ENCODE results near the gene MFSD12. TPM values are rescaled to one million over a fixed set of nuclear protein-coding genes. Genes with fewer than 3 reads are reported as not detected.

Gene MFSD12
- total and polyA plus RNA-seq, 2 of the 8 experiments (the other 6 are each of a cell fraction or from before 2014, with no cell fraction given), result 59.6 to 71.3 TPM

GRCh38 chr19:3523361-3524077 lies 33.9 kb downstream of the MFSD12 start:
- no peak overlapping the region for H4K5ac ChIP-seq (ENCODE audit: insufficient read length, low read depth, low read length)
- H4K91ac ChIP-seq (replicated peaks; ENCODE audit: insufficient read length, low read length), result no peak overlapping the region
- H2BK12ac ChIP-seq (ENCODE audit: low read depth, low read length), result no peak overlapping the region
- H3K23ac ChIP-seq (ENCODE audit: insufficient read length), result no peak overlapping the region
- no peak overlapping the region for H2BK120ac ChIP-seq (replicated peaks; ENCODE audit: low read depth, low read length)
- no peak overlapping the region for H2AFZ ChIP-seq (ENCODE audit: low read length)
- 83% methylated on average over 21 of the region's 21 CpGs; no CpG with 5 or more reads in 1 of the 2 experiments for WGBS, 2 experiments (ENCODE audit: extremely low coverage in 1 of 2, insufficient coverage in 1 of 2, insufficient read length in 1 of 2, insufficient replicate concordance in 2 of 2, low coverage in 1 of 2, low lambda C conversion rate in 2 of 2, missing lambda C conversion rate in 1 of 2)
- no peak overlapping the region for H2AK5ac ChIP-seq (ENCODE audit: low read depth, low read length)
- no peak overlapping the region for H3K27ac ChIP-seq (ENCODE audit: low read depth, low read length)
- ChIA-PET POLR2A (ENCODE audit: partially characterized antibody) (no interaction called here), CTCF (ENCODE audit: partially characterized antibody) (interaction anchor here (0.5 to 4.7 kb wide), 4 partner anchors 10 to 31 kb away, joined by 3 to 15 read pairs (median 4); no protein-coding TSS in a partner anchor)
- no peaks in the 10 kb centered on the region for H3K27me3 ChIP-seq (replicated peaks in 1 of 4; ENCODE audit: control insufficient read depth in 3 of 4, extremely low read depth in 1 of 4, insufficient read depth in 3 of 4, low read length in 3 of 4)
- FAIRE-seq (no peak), DNase-seq (ENCODE audit: low read depth in 1 of 2, low spot score in 2 of 2) (no peak)
- no peaks in the 10 kb centered on the region; the same call in 1 of the 2 replicates for H3K79me1 ChIP-seq (ENCODE audit: low read depth, low read length)
- H4K8ac ChIP-seq (ENCODE audit: extremely low read depth, insufficient read depth, low read length), result peak overlapping the region; percentile 25; the same call in 1 of the 2 replicates
- no peak overlapping the region for H2BK5ac ChIP-seq (ENCODE audit: low read depth, low read length)
- no peak overlapping the region for H3K4ac ChIP-seq (replicated peaks; ENCODE audit: insufficient read length, low read depth, low read length)
- H2BK15ac ChIP-seq (ENCODE audit: low read length), result no peak overlapping the region
- no peak overlapping the region for H3K18ac ChIP-seq (ENCODE audit: extremely low read depth, low read length)
- H3K14ac ChIP-seq (ENCODE audit: insufficient read length), result no peak overlapping the region
- H3K4me1 ChIP-seq (replicated peaks in 1 of 4; ENCODE audit: control insufficient read depth in 3 of 4, insufficient read depth in 4 of 4, low read length in 3 of 4), result peaks cover 0 to 24% (median 14%) of the 10 kb centered on the region in 4 experiments; a peak in 6 of 7 replicates
- H3K23me2 ChIP-seq (ENCODE audit: low read depth, low read length), result no peaks in the 10 kb centered on the region; the same call in 1 of the 2 replicates
- peaks cover 0 to 11% (median 3%) of the 10 kb centered on the region in 4 experiments; a peak in 4 of 8 replicates for H3K36me3 ChIP-seq (ENCODE audit: control insufficient read depth in 2 of 4, insufficient read depth in 4 of 4, low read length in 3 of 4)
- peaks cover 0 to 14% of the 10 kb centered on the region in 2 experiments for H4K20me1 ChIP-seq (replicated peaks in 1 of 2; ENCODE audit: control insufficient read depth in 1 of 2, insufficient read depth in 2 of 2, low read length in 2 of 2)
- H3K56ac ChIP-seq (replicated peaks; ENCODE audit: insufficient read length, low read depth, low read length), result no peak overlapping the region
- no peak overlapping the region for H2BK20ac ChIP-seq (ENCODE audit: low read length)
- no peaks in the 10 kb centered on the region for H3K9me3 ChIP-seq (ENCODE audit: insufficient read depth in 2 of 2, low read depth in 1 of 2, low read length in 1 of 2)
- H3K79me2 ChIP-seq (ENCODE audit: control insufficient read depth in 1 of 2, insufficient read depth in 2 of 2, low read length in 2 of 2), result peaks cover 0 to 29% of the 10 kb centered on the region in 2 experiments; a peak in 3 of 4 replicates
- H3K4me2 ChIP-seq (ENCODE audit: insufficient read depth in 1 of 2, low read depth in 2 of 2, low read length in 2 of 2), result no peak overlapping the region
- no peak overlapping the region for H3K4me3 ChIP-seq (ENCODE audit: extremely low read depth in 1 of 4, insufficient read depth in 2 of 4, low read depth in 3 of 4, low read length in 4 of 4)
- no peak overlapping the region for H3K9ac ChIP-seq (replicated peaks in 1 of 4; ENCODE audit: extremely low read depth in 1 of 4, low read depth in 3 of 4, low read length in 3 of 4)
- no peak for TF ChIP-seq EGR1 (IDR thresholded peaks at IDR 0.05; ENCODE audit: borderline replicate concordance, low read depth, low read length)
- no peak for TF ChIP-seq SP4 (IDR thresholded peaks at IDR 0.05; ENCODE audit: low read length)
- TF ChIP-seq SUZ12 (IDR thresholded peaks at IDR 0.05; ENCODE audit: low read length), result no peak
- no peak for TF ChIP-seq ATF3 (IDR thresholded peaks at IDR 0.05; ENCODE audit: insufficient read depth, low read depth, low read length)
- no peak for TF ChIP-seq CEBPB (IDR thresholded peaks at IDR 0.05; ENCODE audit: low read depth, low read length)
- TF ChIP-seq TAF1 (IDR thresholded peaks at IDR 0.05; ENCODE audit: low read depth, low read length), result no peak
- no peak for TF ChIP-seq SIN3A (conservative IDR thresholded peaks at IDR 0.05 in 1 of 2, IDR thresholded peaks at IDR 0.05 in 1 of 2; ENCODE audit: low read depth in 1 of 2, low read length in 2 of 2)
- no peak for TF ChIP-seq MAFK (IDR thresholded peaks at IDR 0.05; ENCODE audit: low read depth, low read length)
- no peak for TF ChIP-seq BACH1 (IDR thresholded peaks at IDR 0.05; ENCODE audit: low read length)
- TF ChIP-seq TCF12 (IDR thresholded peaks at IDR 0.05; ENCODE audit: low read depth, low read length), result no peak
- no peak for TF ChIP-seq TAF7 (optimal IDR thresholded peaks at IDR 0.05; ENCODE audit: borderline replicate concordance, low read depth, low read length)
- TF ChIP-seq BCL11A (IDR thresholded peaks at IDR 0.05; ENCODE audit: low read depth in 2 of 2, low read length in 2 of 2), result no peak
- no peak for TF ChIP-seq SIX5 (IDR thresholded peaks at IDR 0.05; ENCODE audit: low read depth, low read length)

Data from H1 (cell line).